AG09309 (cell line): ENCODE data around the gene KCNJ13.

Experiments
- DNase-seq: peaks from one replicate; pipeline ENCODE4 v3.0.0-alpha.2; 2010; ENCODE audit warnings: low read depth
- H3K4me3 ChIP-seq: 2 replicates; pipeline ENCODE4 v1.5.1; 2011; ENCODE audit warnings: mild to moderate bottlenecking, low read depth, low read length, moderate library complexity; ENCODE audit not compliant: control insufficient read depth
- CTCF ChIP-seq: IDR thresholded peaks from 2 replicates; pipeline ENCODE4 v1.5.1; 2011; ENCODE audit warnings: mild to moderate bottlenecking, low read depth, low read length, inconsistent platforms; ENCODE audit not compliant: insufficient read depth, control insufficient read depth; ENCODE audit errors: missing control alignments

The KCNJ13 gene

GRCh38 chr2:232776435-232776834 lies at the start of gene KCNJ13:
Gene KCNJ13 (minus strand): TSS chr2:232776565. CDS start chr2:232771362, 5,203 bp downstream.
- H3K4me3 ChIP-seq, result no peak within 1 kb of the TSS
- no peak for DNase-seq
- TF ChIP-seq CTCF, result no peak

DNA sequence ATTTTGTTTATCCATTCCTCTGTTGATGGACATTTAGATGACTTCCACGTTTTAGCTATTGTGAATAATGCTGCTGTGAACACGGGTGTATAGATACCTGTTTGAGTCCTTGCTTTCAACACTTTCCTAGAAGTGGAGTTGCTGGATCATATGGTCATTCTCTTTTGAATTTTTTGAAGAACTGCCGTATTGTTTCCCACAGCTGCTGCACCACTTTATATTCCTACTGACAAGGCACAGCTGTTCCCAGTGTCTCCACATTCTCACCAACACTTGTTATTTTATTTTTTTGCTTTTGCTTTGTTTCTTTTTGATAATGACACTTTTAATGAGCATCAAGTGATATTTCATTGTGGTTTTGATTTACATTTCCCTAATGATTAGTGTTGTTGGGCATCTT lies 41.4 kb upstream of the KCNJ13 start:
- no peak for TF ChIP-seq CTCF
- DNase-seq, result no peak
- no peak overlapping the region for H3K4me3 ChIP-seq

DNA sequence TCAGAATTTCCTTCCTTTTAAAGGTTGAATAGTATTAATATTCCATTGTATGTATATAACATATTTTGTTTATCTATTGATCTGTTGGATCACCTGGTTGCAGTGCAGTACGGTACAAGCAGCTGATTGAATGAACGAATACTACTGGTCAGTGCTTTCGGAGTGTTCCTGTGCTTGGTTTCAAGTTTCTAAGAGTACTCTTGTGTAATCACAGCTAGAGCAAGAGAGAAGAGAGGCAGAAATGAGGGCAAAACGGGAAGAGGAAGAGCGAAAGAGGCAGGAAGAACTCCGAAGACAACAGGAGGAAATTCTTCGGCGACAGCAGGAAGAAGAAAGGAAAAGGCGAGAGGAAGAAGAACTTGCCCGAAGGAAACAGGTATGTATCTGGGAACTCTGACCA lies 40.3 kb upstream of the KCNJ13 start:
- no peak overlapping the region for H3K4me3 ChIP-seq
- no peak for TF ChIP-seq CTCF
- DNase-seq, result no peak

DNA sequence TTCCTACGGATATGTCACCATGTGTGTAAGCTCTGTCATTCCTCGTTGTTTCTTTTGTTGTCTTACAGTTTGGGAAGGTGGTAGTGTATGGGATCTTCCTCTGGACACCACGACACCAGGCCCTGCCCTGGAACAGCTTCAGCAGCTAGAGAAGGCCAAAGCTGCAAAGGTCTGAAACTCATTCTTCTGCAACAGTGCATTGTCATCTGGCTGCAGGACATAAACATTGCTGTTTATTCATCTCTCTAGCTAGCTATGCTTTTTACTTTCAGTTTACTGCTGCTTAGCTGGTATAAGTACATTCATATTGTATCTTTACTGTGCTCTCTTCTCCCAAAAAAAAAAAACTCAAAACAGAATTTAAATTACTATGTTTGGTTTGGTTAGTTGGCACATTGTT lies 39.2 kb upstream of the KCNJ13 start:
- H3K4me3 ChIP-seq, result no peak overlapping the region
- DNase-seq, result no peak
- no peak for TF ChIP-seq CTCF

DNA sequence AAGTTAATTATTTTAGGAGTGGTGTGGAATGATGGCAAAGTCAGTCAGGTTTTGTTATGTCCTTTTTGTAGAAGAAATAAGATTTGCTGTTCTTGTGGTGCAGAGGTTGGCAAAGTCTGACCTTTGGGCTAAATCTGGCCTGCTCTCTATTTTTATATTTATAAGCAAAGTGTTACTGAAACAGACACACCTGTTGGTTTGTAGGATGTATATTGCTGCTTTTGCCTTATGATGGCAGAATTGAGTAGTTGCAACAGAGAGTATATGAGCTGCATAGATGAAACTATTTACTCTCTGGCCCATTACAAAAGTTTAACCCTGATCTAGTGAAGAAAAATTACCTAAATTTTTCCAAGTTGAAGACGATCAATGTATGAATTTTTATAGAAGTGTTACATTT lies 34.1 kb upstream of the KCNJ13 start:
- no peak overlapping the region for H3K4me3 ChIP-seq
- TF ChIP-seq CTCF, result no peak
- no peak for DNase-seq

GRCh38 chr2:232809349-232810124 lies 33.2 kb upstream of the KCNJ13 start:
- no peak overlapping the region for H3K4me3 ChIP-seq
- no peak for DNase-seq
- no peak for TF ChIP-seq CTCF
